Endodermal cell (in vitro differentiated cells): ENCODE measurements around the gene ALDOA. TPM values are rescaled to one million over a fixed set of nuclear protein-coding genes. Genes with fewer than 3 reads are reported as not detected.
A peak's percentile ranks its signal among the peaks of the same experiment; 100 is the strongest.

Source experiments
- DNase-seq: peaks from one replicate; pipeline ENCODE4 v3.0.0-alpha.2; 2017
- H3K27ac ChIP-seq: 2 replicates; pipeline ENCODE4 v1.5.1; 2013; ENCODE audit warnings: mild to moderate bottlenecking, low read depth, low read length, moderate library complexity
- H3K27me3 ChIP-seq: 2 replicates; pipeline ENCODE4 v1.6.1; 2013; ENCODE audit warnings: mild to moderate bottlenecking, low read length, moderate library complexity; ENCODE audit not compliant: insufficient read depth, control insufficient read depth, poor library complexity, severe bottlenecking
- H3K36me3 ChIP-seq: 2 replicates; pipeline ENCODE4 v1.7.0; 2013; ENCODE audit warnings: mild to moderate bottlenecking, low read length, moderate library complexity; ENCODE audit not compliant: control insufficient read depth, insufficient read depth
- H3K4me1 ChIP-seq: one replicate; pipeline ENCODE4 v1.7.0; 2013; ENCODE audit warnings: low read length; ENCODE audit not compliant: control insufficient read depth, insufficient read depth
- H3K4me3 ChIP-seq: 2 replicates; pipeline ENCODE4 v1.5.1; 2013; ENCODE audit warnings: mild to moderate bottlenecking, low read length, moderate library complexity
- H3K9ac ChIP-seq: 2 replicates; pipeline ENCODE4 v1.6.1; 2013; ENCODE audit warnings: mild to moderate bottlenecking, low read length, moderate library complexity; ENCODE audit not compliant: poor library complexity, severe bottlenecking; ENCODE audit errors: extremely low read depth
- H3K9me3 ChIP-seq: 2 replicates; pipeline ENCODE4 v1.6.1; 2013; ENCODE audit warnings: mild to moderate bottlenecking, low read length, moderate library complexity; ENCODE audit not compliant: control insufficient read depth
- H3K27ac Mint-ChIP-seq: 2 replicates; pipeline ENCODE4 v1.8.0; 2020; ENCODE audit warnings: mixed read lengths
- H3K27me3 Mint-ChIP-seq: 2 replicates; pipeline ENCODE4 v1.8.0; 2021; ENCODE audit warnings: mild to moderate bottlenecking, mixed read lengths; ENCODE audit not compliant: insufficient read depth
- H3K36me3 Mint-ChIP-seq: 2 replicates; pipeline ENCODE4 v1.8.0; 2020; ENCODE audit warnings: low read depth, mixed read lengths
- H3K4me1 Mint-ChIP-seq: 2 replicates; pipeline ENCODE4 v1.8.0; 2020; ENCODE audit warnings: mixed read lengths
- H3K4me3 Mint-ChIP-seq: 2 replicates; pipeline ENCODE4 v1.8.0; 2020; ENCODE audit warnings: mild to moderate bottlenecking, moderate library complexity, mixed read lengths
- H3K9me3 Mint-ChIP-seq: 2 replicates; pipeline ENCODE4 v1.8.0; 2020; ENCODE audit warnings: mild to moderate bottlenecking, mixed read lengths
- CTCF ChIP-seq: fragments of 200-600 bp; sonication (generic); conservative IDR thresholded peaks from 2 replicates; pipeline ENCODE4 v1.5.0; 2021; ENCODE audit warnings: antibody characterized with exemption, mild to moderate bottlenecking
- WGBS, 2 experiments: methylation state at CpG; one replicate each; pipeline versions ENCODE4 v1.1.5 to v1.1.7; 2013; ENCODE audit warnings: missing lambda C conversion rate in 2 of 2, mixed read lengths in 1 of 2; ENCODE audit not compliant: insufficient coverage in 1 of 2, insufficient read length in 1 of 2; 5-methylcytosine and 5-hydroxymethylcytosine counted together
- long read RNA-seq, 4 experiments: library from polyadenylated mRNA in 2 of 4; library from RNA in 1 of 4; library from capped mRNA in 1 of 4; stranded (forward) in 3 of 4; unstranded in 1 of 4; transcript quantifications; one replicate each; pipeline ENCODE4 v2.0.0, GENCODE V29; 2020 to 2021; ENCODE audit warnings: inconsistent platforms in 1 of 4
- polyA plus RNA-seq, 2 experiments: library from polyadenylated mRNA; stranded (reverse); fragments of 50-300 nt; gene quantifications; one replicate each; pipeline ENCODE4 v1.2.3, GENCODE V29; 2013
- total RNA-seq, 2 donors: library from RNA; stranded (reverse); fragmentation: NEBNext Ultra II Directional in 1 of 2; extraction: Animal tissue kit (Norgen Biotek cat#: 25700) in 1 of 2; gene quantifications; 2 replicates in 1 of 2; 3 replicates in 1 of 2; pipeline ENCODE4 v1.2.1, GENCODE V29; 2021

The ALDOA gene
- total RNA-seq = 100 to 1,000 TPM; 645 to 652 TPM
- polyA plus RNA-seq (2013, experiment 1 of 2) = 715 TPM
- 666 TPM for polyA plus RNA-seq (2013, experiment 2 of 2)
- long read RNA-seq, experiment 1, transcript ALDOA-206 (9 exons, 1,550 nt) = minor isoform, 45 of 226 reads
- long read RNA-seq, experiment 1, transcript ALDOA-209 (9 exons, 1,579 nt) = major isoform, 172 of 226 reads
- long read RNA-seq, experiment 1, partial matches to known transcripts = 6 of 226 reads
- long read RNA-seq, experiment 1, other reads (novel, unspliced or antisense) = 0 of 226 reads
- long read RNA-seq, experiment 2, transcript ALDOA-209 (9 exons, 1,579 nt) = major isoform, 686 of 776 reads
- long read RNA-seq, experiment 2, transcript ALDOA-206 (9 exons, 1,550 nt) = minor isoform, 78 of 776 reads
- long read RNA-seq, experiment 2, partial matches to known transcripts = 2 of 776 reads
- long read RNA-seq, experiment 2, other reads (novel, unspliced or antisense) = 6 of 776 reads
- long read RNA-seq, experiment 3, transcript ALDOA-209 (9 exons, 1,579 nt) = major isoform, 3,268 of 3,614 reads
- long read RNA-seq, experiment 3, transcript ALDOA-202 (9 exons, 1,603 nt) = minor isoform, 13 of 3,614 reads
- long read RNA-seq, experiment 3, transcript ALDOA-210 (10 exons, 1,672 nt) = minor isoform, 9 of 3,614 reads
- long read RNA-seq, experiment 3, transcript ALDOA-206 (9 exons, 1,550 nt) = minor isoform, 236 of 3,614 reads
- long read RNA-seq, experiment 3, partial matches to known transcripts = 34 of 3,614 reads
- long read RNA-seq, experiment 3, other reads (novel, unspliced or antisense) = 40 of 3,614 reads
- long read RNA-seq, experiment 4, transcript ALDOA-209 (9 exons, 1,579 nt) = major isoform, 832 of 1,207 reads
- long read RNA-seq, experiment 4, transcript ALDOA-206 (9 exons, 1,550 nt) = minor isoform, 161 of 1,207 reads
- long read RNA-seq, experiment 4, partial matches to known transcripts = 204 of 1,207 reads
- long read RNA-seq, experiment 4, other reads (novel, unspliced or antisense) = 6 of 1,207 reads

- Mint-ChIP-seq H3K9me3 (no peaks in the 10 kb centered on the region), H3K27me3 (no peaks in the 10 kb centered on the region), H3K4me1 (peaks cover 23% of the 10 kb centered on the region), H3K4me3 (peak within 1 kb of the TSS; percentile 87), H3K27ac (peak within 1 kb of the TSS; percentile 98), H3K36me3 (peaks cover 41% of the 10 kb centered on the region)
- peak within 1 kb of the TSS; percentile 94 for H3K9ac ChIP-seq
- peaks cover 8% of the 10 kb centered on the region for H3K4me1 ChIP-seq
- DNase-seq = peak; percentile 98
- no peaks in the 10 kb centered on the region for H3K9me3 ChIP-seq
- peak within 1 kb of the TSS; percentile 82 for H3K4me3 ChIP-seq
- H3K36me3 ChIP-seq = peaks cover 36% of the 10 kb centered on the region
- H3K27ac ChIP-seq = peak within 1 kb of the TSS; percentile 95
- 0% methylated on average over 30 to 99 of the region's 99 CpGs for WGBS, 2 experiments
- H3K27me3 ChIP-seq = no peaks in the 10 kb centered on the region
- TF ChIP-seq CTCF = no peak
Measured at GRCh38 chr16:30065102-30065942, at the start of gene ALDOA. TSS of gene ALDOA (plus strand) at chr16:30065760. CDS start at chr16:30066898, 1,138 bp downstream.

GRCh38 chr16:30016555-30017276 is 48.8 kb upstream of the ALDOA start:
- DNase-seq = no peak
- 82 to 88% methylated on average over 8 of the region's 8 CpGs for WGBS, 2 experiments
- Mint-ChIP-seq H3K4me3 (no peak overlapping the region), H3K27ac (no peak overlapping the region), H3K9me3 (no peaks in the 10 kb centered on the region), H3K4me1 (peaks cover 4% of the 10 kb centered on the region), H3K27me3 (peaks cover 19% of the 10 kb centered on the region), H3K36me3 (no peaks in the 10 kb centered on the region)
- no peaks in the 10 kb centered on the region for H3K36me3 ChIP-seq
- H3K27me3 ChIP-seq = peaks cover 7% of the 10 kb centered on the region
- no peak overlapping the region for H3K27ac ChIP-seq
- no peak overlapping the region for H3K9ac ChIP-seq
- no peak overlapping the region for H3K4me3 ChIP-seq
- no peak for TF ChIP-seq CTCF
- H3K9me3 ChIP-seq = no peaks in the 10 kb centered on the region
- H3K4me1 ChIP-seq = no peaks in the 10 kb centered on the region
